ENCODE data around the gene MIEN1. TPM values are rescaled to one million over a fixed set of nuclear protein-coding genes. Genes with fewer than 3 reads are reported as not detected.
A peak's percentile ranks its signal among the peaks of the same experiment; 100 is the strongest.

The MIEN1 gene
- total and polyA plus RNA-seq, 2 donors (not counting 1 experiment from before 2014, with no cell fraction given): 41.1 to 63.2 TPM

DNA sequence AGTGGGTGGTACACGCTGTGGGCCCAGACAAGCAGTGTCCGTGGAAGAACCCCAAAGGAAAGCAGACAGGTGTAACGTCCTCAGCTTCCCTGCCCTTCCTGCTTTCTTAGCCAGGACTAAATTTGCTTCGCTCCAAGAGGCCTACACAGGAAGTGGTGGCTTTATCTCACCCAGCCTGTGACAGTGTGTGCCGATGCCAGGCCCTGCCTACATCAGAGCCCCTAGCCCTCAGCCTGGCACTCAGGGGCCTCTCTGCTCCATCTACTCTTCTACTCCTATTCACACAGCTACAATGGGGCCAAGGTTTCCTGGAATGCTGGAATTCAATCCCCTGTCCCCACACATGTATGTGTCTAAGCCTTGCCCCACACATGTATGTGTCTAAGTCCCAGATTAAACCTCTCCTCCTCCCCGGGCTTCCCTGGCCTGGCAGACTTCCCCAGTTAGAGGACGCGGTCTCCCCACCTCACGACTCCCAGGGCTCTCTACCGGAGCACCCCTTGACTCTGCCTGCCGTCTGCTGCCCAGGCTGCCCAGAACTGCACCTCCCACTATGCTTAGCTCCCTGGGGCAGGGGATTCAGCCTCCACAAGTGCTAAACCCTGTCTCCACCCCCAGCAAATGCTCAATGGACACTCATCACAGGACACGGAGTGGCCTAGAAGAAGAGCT is 50.7 kb downstream of the MIEN1 start:
- CTCF ChIA-PET: interaction anchor here (0.5 to 7.6 kb wide), 9 partner anchors 8 to 1087 kb away, joined by 3 to 48 read pairs (median 3); partner anchors contain the start of genes PGAP3 and PNMT
- Histone ChIP-seq H3K4me3 (ENCODE audit: control extremely low read depth in 1 of 5, extremely low read depth in 1 of 5, insufficient read depth in 1 of 5, low read depth in 2 of 5, low read length in 4 of 5) (no peak overlapping the region), H3K27ac (ENCODE audit: low read length in 2 of 2) (peak overlapping the region; percentile 64 to 94), H3K36me3 (replicated peaks in 1 of 2; ENCODE audit: control extremely low read depth in 1 of 2, control insufficient read depth in 1 of 2, extremely low read depth in 1 of 2, insufficient read depth in 2 of 2, low read length in 1 of 2) (peaks cover 0 to 16% of the 10 kb centered on the region in 2 experiments), H3K4me1 (ENCODE audit: control insufficient read depth in 2 of 2, insufficient read depth in 2 of 2, low read length in 2 of 2) (peaks cover 61 to 65% of the 10 kb centered on the region in 2 donors), H3K27me3 (replicated peaks in 1 of 4; ENCODE audit: control extremely low read depth in 1 of 4, control insufficient read depth in 3 of 4, insufficient read depth in 4 of 4, low read length in 3 of 4) (no peaks in the 10 kb centered on the region), H3K79me2 (ENCODE audit: control insufficient read depth, insufficient read depth, low read length) (no peaks in the 10 kb centered on the region), H4K20me1 (ENCODE audit: control insufficient read depth, insufficient read depth, low read length, poor library complexity, severe bottlenecking) (no peaks in the 10 kb centered on the region), H2AFZ (ENCODE audit: insufficient read depth, low read depth, low read length, poor library complexity, severe bottlenecking) (peak overlapping the region; percentile 70), H3K4me2 (replicated peaks; ENCODE audit: low read depth, low read length, poor library complexity, severe bottlenecking) (peak overlapping the region; percentile 69), H3K9ac (ENCODE audit: low read length) (peak overlapping the region; percentile 42), H3K9me3 (ENCODE audit: control extremely low read depth in 1 of 3, control insufficient read depth in 2 of 3, insufficient read depth in 1 of 3, low read length in 2 of 3) (peaks cover 0 to 3% (median 0%) of the 10 kb centered on the region in 3 donors)
- 30% methylated on average over 12 of the region's 12 CpGs for WGBS (ENCODE audit: insufficient coverage)
- POLR2A ChIA-PET: interaction anchor here (1.2 to 3.6 kb wide), 2 partner anchors 8 to 9 kb away, joined by 6 to 11 read pairs; partner anchors contain the start of gene PGAP3
- H3K4me3 Mint-ChIP-seq: peak overlapping the region; percentile 79
- TF ChIP-seq EZH2 (IDR thresholded peaks at IDR 0.05; ENCODE audit: borderline replicate concordance, insufficient read depth, low read depth, low read length, poor library complexity, severe bottlenecking): no peak
- TF ChIP-seq, protein P1, sequence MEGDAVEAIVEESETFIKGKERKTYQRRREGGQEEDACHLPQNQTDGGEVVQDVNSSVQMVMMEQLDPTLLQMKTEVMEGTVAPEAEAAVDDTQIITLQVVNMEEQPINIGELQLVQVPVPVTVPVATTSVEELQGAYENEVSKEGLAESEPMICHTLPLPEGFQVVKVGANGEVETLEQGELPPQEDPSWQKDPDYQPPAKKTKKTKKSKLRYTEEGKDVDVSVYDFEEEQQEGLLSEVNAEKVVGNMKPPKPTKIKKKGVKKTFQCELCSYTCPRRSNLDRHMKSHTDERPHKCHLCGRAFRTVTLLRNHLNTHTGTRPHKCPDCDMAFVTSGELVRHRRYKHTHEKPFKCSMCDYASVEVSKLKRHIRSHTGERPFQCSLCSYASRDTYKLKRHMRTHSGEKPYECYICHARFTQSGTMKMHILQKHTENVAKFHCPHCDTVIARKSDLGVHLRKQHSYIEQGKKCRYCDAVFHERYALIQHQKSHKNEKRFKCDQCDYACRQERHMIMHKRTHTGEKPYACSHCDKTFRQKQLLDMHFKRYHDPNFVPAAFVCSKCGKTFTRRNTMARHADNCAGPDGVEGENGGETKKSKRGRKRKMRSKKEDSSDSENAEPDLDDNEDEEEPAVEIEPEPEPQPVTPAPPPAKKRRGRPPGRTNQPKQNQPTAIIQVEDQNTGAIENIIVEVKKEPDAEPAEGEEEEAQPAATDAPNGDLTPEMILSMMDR (IDR thresholded peaks at IDR 0.05): no peak
- intact Hi-C loops (cut with micrococcal nuclease): loop anchor here (1.0 to 5.0 kb wide), 2 partner anchors 9 to 73 kb away; partner anchors contain the start of gene PGAP3
- no peaks in the 10 kb centered on the region for H3K9me3 Mint-ChIP-seq (ENCODE audit: insufficient read depth)
- DNase-seq: peak; percentile 75
- peak overlapping the region; percentile 98 for H3K27ac Mint-ChIP-seq
- ATAC-seq (ENCODE audit: low read depth): peak; percentile 56
- H3K4me1 Mint-ChIP-seq: peaks cover 64% of the 10 kb centered on the region
- no peaks in the 10 kb centered on the region for H3K27me3 Mint-ChIP-seq

Small RNA genes lying within 50 kb of the gene (small RNA-seq; reads per million reads assigned to genes)
- not detected for gene MIR4728 (ENCODE audit: insufficient read length, low read depth, low replicate concordance)

Other genes with a start within 250 kb of the MIEN1 start
- gene NEUROD2, start 122.6 kb downstream of the MIEN1 start, total RNA-seq: not detected in 2 replicates
- gene NEUROD2, start 122.6 kb downstream of the MIEN1 start, polyA plus RNA-seq: 0.04 and 0.06 TPM in 2 replicates
- gene PPP1R1B, start 103.6 kb downstream of the MIEN1 start, total RNA-seq: not detected in 2 replicates
- not detected in 2 replicates for gene PPP1R1B, start 103.6 kb downstream of the MIEN1 start, polyA plus RNA-seq
- gene STARD3, start 93.4 kb downstream of the MIEN1 start, total RNA-seq: 93.1 and 101 TPM in 2 replicates
- gene STARD3, start 93.4 kb downstream of the MIEN1 start, polyA plus RNA-seq: 209 and 231 TPM in 2 replicates
- 4.2 and 5.1 TPM in 2 replicates for gene TCAP, start 65.2 kb downstream of the MIEN1 start, total RNA-seq
- gene TCAP, start 65.2 kb downstream of the MIEN1 start, polyA plus RNA-seq: 3.8 and 5.2 TPM in 2 replicates
- 0.39 and 0.76 TPM in 2 replicates for gene PNMT, start 62.1 kb downstream of the MIEN1 start, total RNA-seq
- gene PNMT, start 62.1 kb downstream of the MIEN1 start, polyA plus RNA-seq: 0.13 and 0.87 TPM in 2 replicates
- 34.3 and 36.9 TPM in 2 replicates for gene PGAP3, start 42.5 kb downstream of the MIEN1 start, total RNA-seq
- gene PGAP3, start 42.5 kb downstream of the MIEN1 start, polyA plus RNA-seq: 27.4 and 38.1 TPM in 2 replicates
- 8.4 TPM in 2 replicates for gene ERBB2, start 30.5 kb downstream of the MIEN1 start, total RNA-seq
- 3.2 and 4.6 TPM in 2 replicates for gene ERBB2, start 30.5 kb downstream of the MIEN1 start, polyA plus RNA-seq
- gene GRB7, start 7.4 kb upstream of the MIEN1 start, total RNA-seq: 0.78 and 0.84 TPM in 2 replicates
- 0.81 and 1.5 TPM in 2 replicates for gene GRB7, start 7.4 kb upstream of the MIEN1 start, polyA plus RNA-seq
- 178 and 187 TPM in 2 replicates for gene IKZF3, start 133.8 kb upstream of the MIEN1 start, total RNA-seq
- gene IKZF3, start 133.8 kb upstream of the MIEN1 start, polyA plus RNA-seq: 63.0 and 64.0 TPM in 2 replicates
- gene ZPBP2, start 137.7 kb upstream of the MIEN1 start, total RNA-seq: 1.7 and 2.0 TPM in 2 replicates
- gene ZPBP2, start 137.7 kb upstream of the MIEN1 start, polyA plus RNA-seq: 1.5 and 1.6 TPM in 2 replicates
- gene GSDMB, start 188.1 kb upstream of the MIEN1 start, total RNA-seq: 21.5 and 21.8 TPM in 2 replicates
- gene GSDMB, start 188.1 kb upstream of the MIEN1 start, polyA plus RNA-seq: 33.8 and 37.6 TPM in 2 replicates
- gene ORMDL3, start 197.1 kb upstream of the MIEN1 start, total RNA-seq: 43.4 and 51.8 TPM in 2 replicates
- gene ORMDL3, start 197.1 kb upstream of the MIEN1 start, polyA plus RNA-seq: 78.5 and 90.6 TPM in 2 replicates
- gene LRRC3C, start 197.2 kb upstream of the MIEN1 start, total RNA-seq: not detected in 2 replicates
- 0.12 TPM in 1 of 2 replicates, not detected in the other for gene LRRC3C, start 197.2 kb upstream of the MIEN1 start, polyA plus RNA-seq
- not detected in 2 replicates for gene GSDMA, start 232.5 kb upstream of the MIEN1 start, total RNA-seq
- gene GSDMA, start 232.5 kb upstream of the MIEN1 start, polyA plus RNA-seq: 0.09 TPM in 1 of 2 replicates, not detected in the other